ENCODE results near the gene MOB3B.

The MOB3B gene

GRCh38 chr9:27365707-27366376, 163.8 kb downstream of the MOB3B start:
- peak overlapping the region; percentile 70 for H3K27ac Mint-ChIP-seq
- H3K36me3 Mint-ChIP-seq, result peaks cover 1% of the 10 kb centered on the region
- H3K4me1 Mint-ChIP-seq (ENCODE audit: low read depth), result peaks cover 27% of the 10 kb centered on the region
- H3K27me3 Mint-ChIP-seq, result peaks cover 7% of the 10 kb centered on the region
- H3K9me3 Mint-ChIP-seq (ENCODE audit: low read depth), result no peaks in the 10 kb centered on the region
- peak overlapping the region; percentile 54 for H3K4me3 Mint-ChIP-seq

- Mint-ChIP-seq H3K27ac (no peak overlapping the region), H3K4me3 (no peak overlapping the region), H3K36me3 (peaks cover 5% of the 10 kb centered on the region), H3K4me1 (ENCODE audit: low read depth) (peaks cover 24% of the 10 kb centered on the region), H3K27me3 (no peaks in the 10 kb centered on the region), H3K9me3 (ENCODE audit: low read depth) (no peaks in the 10 kb centered on the region)
Observed at GRCh38 chr9:27362447-27363210, 167.0 kb downstream of the MOB3B start.

GRCh38 chr9:27361492-27361891, 168.1 kb downstream of the MOB3B start:
- H3K27me3 Mint-ChIP-seq, result no peaks in the 10 kb centered on the region
- H3K36me3 Mint-ChIP-seq, result peaks cover 5% of the 10 kb centered on the region
- H3K4me1 Mint-ChIP-seq (ENCODE audit: low read depth), result peaks cover 13% of the 10 kb centered on the region
- no peaks in the 10 kb centered on the region for H3K9me3 Mint-ChIP-seq (ENCODE audit: low read depth)
- no peak overlapping the region for H3K27ac Mint-ChIP-seq
- H3K4me3 Mint-ChIP-seq, result no peak overlapping the region

- Mint-ChIP-seq H3K4me1 (ENCODE audit: low read depth) (no peaks in the 10 kb centered on the region), H3K27me3 (no peaks in the 10 kb centered on the region), H3K36me3 (peaks cover 5% of the 10 kb centered on the region), H3K9me3 (ENCODE audit: low read depth) (no peaks in the 10 kb centered on the region), H3K4me3 (no peak overlapping the region), H3K27ac (no peak overlapping the region)
Observed at GRCh38 chr9:27359763-27360162, 169.9 kb downstream of the MOB3B start.

- Mint-ChIP-seq H3K9me3 (ENCODE audit: low read depth) (no peaks in the 10 kb centered on the region), H3K36me3 (peaks cover 5% of the 10 kb centered on the region), H3K27ac (no peak overlapping the region)
Observed at GRCh38 chr9:27358007-27358406, 171.6 kb downstream of the MOB3B start.

GRCh38 chr9:27356446-27356845, 173.2 kb downstream of the MOB3B start:
- H3K36me3 Mint-ChIP-seq, result peaks cover 5% of the 10 kb centered on the region
- H3K9me3 Mint-ChIP-seq (ENCODE audit: low read depth), result no peaks in the 10 kb centered on the region
- H3K27me3 Mint-ChIP-seq, result no peaks in the 10 kb centered on the region
- peaks cover 8% of the 10 kb centered on the region for H3K4me1 Mint-ChIP-seq (ENCODE audit: low read depth)
- no peak overlapping the region for H3K27ac Mint-ChIP-seq
- H3K4me3 Mint-ChIP-seq, result no peak overlapping the region

More at GRCh38 chr9:27358007-27358406, 171.6 kb downstream of the MOB3B start:
- Mint-ChIP-seq H3K4me1 (ENCODE audit: low read depth) (peaks cover under 1% of the 10 kb centered on the region), H3K4me3 (no peak overlapping the region), H3K27me3 (no peaks in the 10 kb centered on the region)

- no peak overlapping the region for H3K4me3 Mint-ChIP-seq
- H3K9me3 Mint-ChIP-seq (ENCODE audit: low read depth), result no peaks in the 10 kb centered on the region
- H3K27me3 Mint-ChIP-seq, result no peaks in the 10 kb centered on the region
- H3K4me1 Mint-ChIP-seq (ENCODE audit: low read depth), result peaks cover 8% of the 10 kb centered on the region
- no peak overlapping the region for H3K27ac Mint-ChIP-seq
- H3K36me3 Mint-ChIP-seq, result peaks cover 5% of the 10 kb centered on the region
Observed at GRCh38 chr9:27355166-27355565, 174.4 kb downstream of the MOB3B start.

GRCh38 chr9:27353474-27354229, 176.0 kb downstream of the MOB3B start:
- H3K4me1 Mint-ChIP-seq (ENCODE audit: low read depth), result peaks cover 8% of the 10 kb centered on the region
- H3K27ac Mint-ChIP-seq, result no peak overlapping the region
- H3K9me3 Mint-ChIP-seq (ENCODE audit: low read depth), result no peaks in the 10 kb centered on the region
- peaks cover 4% of the 10 kb centered on the region for H3K36me3 Mint-ChIP-seq
- no peaks in the 10 kb centered on the region for H3K27me3 Mint-ChIP-seq
- no peak overlapping the region for H3K4me3 Mint-ChIP-seq

- H3K27ac Mint-ChIP-seq, result no peak overlapping the region
- H3K9me3 Mint-ChIP-seq (ENCODE audit: low read depth), result no peaks in the 10 kb centered on the region
- no peaks in the 10 kb centered on the region for H3K27me3 Mint-ChIP-seq
- peaks cover 8% of the 10 kb centered on the region for H3K4me1 Mint-ChIP-seq (ENCODE audit: low read depth)
- H3K36me3 Mint-ChIP-seq, result no peaks in the 10 kb centered on the region
- H3K4me3 Mint-ChIP-seq, result no peak overlapping the region
Observed at GRCh38 chr9:27353166-27353473, 176.5 kb downstream of the MOB3B start.

- H3K36me3 Mint-ChIP-seq, result no peaks in the 10 kb centered on the region
- H3K4me3 Mint-ChIP-seq, result no peak overlapping the region
- no peaks in the 10 kb centered on the region for H3K27me3 Mint-ChIP-seq
- peaks cover 8% of the 10 kb centered on the region for H3K4me1 Mint-ChIP-seq (ENCODE audit: low read depth)
- no peaks in the 10 kb centered on the region for H3K9me3 Mint-ChIP-seq (ENCODE audit: low read depth)
- no peak overlapping the region for H3K27ac Mint-ChIP-seq
Observed at GRCh38 chr9:27352457-27353165, 177.0 kb downstream of the MOB3B start.

- Mint-ChIP-seq H3K27me3 (no peaks in the 10 kb centered on the region), H3K27ac (no peak overlapping the region), H3K36me3 (no peaks in the 10 kb centered on the region), H3K4me3 (no peak overlapping the region), H3K9me3 (ENCODE audit: low read depth) (no peaks in the 10 kb centered on the region), H3K4me1 (ENCODE audit: low read depth) (peaks cover 8% of the 10 kb centered on the region)
Observed at GRCh38 chr9:27351438-27351837, 178.2 kb downstream of the MOB3B start.

- Mint-ChIP-seq H3K4me1 (ENCODE audit: low read depth) (peaks cover 8% of the 10 kb centered on the region), H3K9me3 (ENCODE audit: low read depth) (no peaks in the 10 kb centered on the region), H3K27me3 (no peaks in the 10 kb centered on the region), H3K27ac (no peak overlapping the region), H3K36me3 (no peaks in the 10 kb centered on the region), H3K4me3 (no peak overlapping the region)
Observed at GRCh38 chr9:27350382-27350976, 179.1 kb downstream of the MOB3B start.

- no peak overlapping the region for H3K27ac Mint-ChIP-seq
- no peaks in the 10 kb centered on the region for H3K36me3 Mint-ChIP-seq
- H3K4me1 Mint-ChIP-seq (ENCODE audit: low read depth), result peaks cover 8% of the 10 kb centered on the region
- H3K9me3 Mint-ChIP-seq (ENCODE audit: low read depth), result no peaks in the 10 kb centered on the region
- H3K27me3 Mint-ChIP-seq, result no peaks in the 10 kb centered on the region
- H3K4me3 Mint-ChIP-seq, result no peak overlapping the region
Observed at GRCh38 chr9:27349698-27350080, 179.9 kb downstream of the MOB3B start.

GRCh38 chr9:27348785-27349697, 180.6 kb downstream of the MOB3B start:
- Mint-ChIP-seq H3K27ac (no peak overlapping the region), H3K36me3 (no peaks in the 10 kb centered on the region), H3K4me1 (ENCODE audit: low read depth) (peaks cover 8% of the 10 kb centered on the region), H3K9me3 (ENCODE audit: low read depth) (no peaks in the 10 kb centered on the region), H3K27me3 (no peaks in the 10 kb centered on the region), H3K4me3 (no peak overlapping the region)
